DND-41 (cell line): Measurements from ENCODE around the gene BNIP2.

Experiments used
- ATAC-seq: fragments of 200-7000 bp; cut with Tn5 transposase; 3 replicates; pipeline ENCODE4 v1.9.1; 2021; ENCODE audit warnings: low read depth; ENCODE audit not compliant: insufficient read depth
- DNase-seq: peaks from one replicate; pipeline ENCODE4 v3.0.0-alpha.2; 2020
- H2AFZ ChIP-seq: 2 replicates; pipeline ENCODE4 v1.6.0; 2012; ENCODE audit warnings: low read depth, low read length
- H3K27ac ChIP-seq: 2 replicates; pipeline ENCODE4 v1.5.1; 2012; ENCODE audit warnings: low read length, inconsistent platforms
- H3K27me3 ChIP-seq: fragments of 200-600 bp; sonication (generic); 2 replicates; pipeline ENCODE4 v1.6.0; 2012; ENCODE audit warnings: low read length, mild to moderate bottlenecking, inconsistent platforms; ENCODE audit not compliant: insufficient read depth, poor library complexity
- H3K36me3 ChIP-seq: 2 replicates; pipeline ENCODE4 v1.5.1; 2012; ENCODE audit warnings: low read length, inconsistent platforms; ENCODE audit not compliant: insufficient read depth
- H3K4me1 ChIP-seq: 2 replicates; pipeline ENCODE4 v1.5.1; 2012; ENCODE audit warnings: mild to moderate bottlenecking, low read length; ENCODE audit not compliant: insufficient read depth
- H3K4me2 ChIP-seq: 2 replicates; pipeline ENCODE4 v1.6.0; 2012; ENCODE audit warnings: mild to moderate bottlenecking, moderate library complexity, low read length, inconsistent platforms; ENCODE audit not compliant: insufficient read depth
- H3K4me3 ChIP-seq, 2 experiments: fragments of 200-600 bp in 1 of 2; shearing (Covaris generic) in 1 of 2; 2 replicates each; pipeline ENCODE4 v1.5.1; 2012 to 2016; ENCODE audit warnings: inconsistent platforms in 2 of 2, low read length in 2 of 2, mild to moderate bottlenecking in 2 of 2, low read depth in 1 of 2, moderate library complexity in 1 of 2
- H3K79me2 ChIP-seq: 2 replicates; pipeline ENCODE4 v1.6.0; 2012; ENCODE audit warnings: low read length, inconsistent platforms; ENCODE audit not compliant: insufficient read depth
- H3K9ac ChIP-seq: 2 replicates; pipeline ENCODE4 v1.6.0; 2012; ENCODE audit warnings: low read depth, mild to moderate bottlenecking, inconsistent platforms, low read length, moderate library complexity
- H3K9me3 ChIP-seq: 2 replicates; pipeline ENCODE4 v1.5.1; 2012; ENCODE audit warnings: low read length, moderate library complexity, mild to moderate bottlenecking, inconsistent platforms; ENCODE audit not compliant: insufficient read depth, severe bottlenecking
- H4K20me1 ChIP-seq: 2 replicates; pipeline ENCODE4 v1.6.0; 2012; ENCODE audit warnings: low read length; ENCODE audit not compliant: insufficient read depth
- EZH2 ChIP-seq: IDR thresholded peaks from 3 replicates; pipeline ENCODE4 v1.6.1; 2012; ENCODE audit warnings: borderline replicate concordance, low read depth, mild to moderate bottlenecking, moderate library complexity, low read length, inconsistent platforms; ENCODE audit not compliant: severe bottlenecking
- TF ChIP-seq, protein P1 (sequence below): IDR thresholded peaks from 2 replicates; pipeline ENCODE4 v1.5.1; 2012; ENCODE audit warnings: borderline replicate concordance, low read length, moderate library complexity, mild to moderate bottlenecking; ENCODE audit not compliant: poor library complexity, severe bottlenecking; ENCODE audit errors: extremely low read depth

BNIP2 gene

DNA sequence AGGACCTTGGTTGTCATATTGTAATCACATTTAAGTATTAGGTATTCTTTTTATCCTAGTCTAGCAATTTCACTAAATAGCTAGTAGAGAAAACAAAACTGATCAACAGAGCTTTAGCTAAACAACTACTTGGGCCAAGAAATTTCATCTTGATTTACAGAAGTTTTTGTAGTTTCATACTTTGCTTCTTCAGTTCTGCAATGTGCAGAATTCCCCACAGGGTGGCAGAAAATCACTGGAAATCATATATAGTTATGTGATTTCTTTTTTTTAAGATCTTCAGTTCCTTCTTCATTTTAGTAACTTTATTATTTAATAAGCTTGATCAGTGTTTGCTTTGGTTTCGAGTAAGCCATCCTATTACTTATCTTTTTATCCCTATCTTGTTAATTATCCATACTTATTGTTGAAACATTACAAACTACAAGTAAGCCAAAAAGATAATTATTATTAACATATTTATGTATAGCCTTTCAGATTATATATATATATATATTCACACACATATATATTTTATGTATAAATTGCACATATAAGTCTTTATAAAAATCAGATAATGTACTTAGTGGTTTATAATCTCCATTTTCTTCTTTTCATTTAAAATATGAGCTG, 2.2 kb upstream of the BNIP2 start:
- Histone ChIP-seq H3K27ac (no peak overlapping the region), H3K4me2 (no peak overlapping the region), H3K9me3 (no peaks in the 10 kb centered on the region), H3K36me3 (peaks cover 16% of the 10 kb centered on the region), H3K79me2 (peaks cover 29% of the 10 kb centered on the region), H2AFZ (no peak overlapping the region), H4K20me1 (peaks cover 25% of the 10 kb centered on the region), H3K9ac (no peak overlapping the region), H3K4me3 (no peak overlapping the region), H3K4me1 (peaks cover 27% of the 10 kb centered on the region), H3K27me3 (no peaks in the 10 kb centered on the region)
- ATAC-seq, result no peak
- TF ChIP-seq, protein P1, sequence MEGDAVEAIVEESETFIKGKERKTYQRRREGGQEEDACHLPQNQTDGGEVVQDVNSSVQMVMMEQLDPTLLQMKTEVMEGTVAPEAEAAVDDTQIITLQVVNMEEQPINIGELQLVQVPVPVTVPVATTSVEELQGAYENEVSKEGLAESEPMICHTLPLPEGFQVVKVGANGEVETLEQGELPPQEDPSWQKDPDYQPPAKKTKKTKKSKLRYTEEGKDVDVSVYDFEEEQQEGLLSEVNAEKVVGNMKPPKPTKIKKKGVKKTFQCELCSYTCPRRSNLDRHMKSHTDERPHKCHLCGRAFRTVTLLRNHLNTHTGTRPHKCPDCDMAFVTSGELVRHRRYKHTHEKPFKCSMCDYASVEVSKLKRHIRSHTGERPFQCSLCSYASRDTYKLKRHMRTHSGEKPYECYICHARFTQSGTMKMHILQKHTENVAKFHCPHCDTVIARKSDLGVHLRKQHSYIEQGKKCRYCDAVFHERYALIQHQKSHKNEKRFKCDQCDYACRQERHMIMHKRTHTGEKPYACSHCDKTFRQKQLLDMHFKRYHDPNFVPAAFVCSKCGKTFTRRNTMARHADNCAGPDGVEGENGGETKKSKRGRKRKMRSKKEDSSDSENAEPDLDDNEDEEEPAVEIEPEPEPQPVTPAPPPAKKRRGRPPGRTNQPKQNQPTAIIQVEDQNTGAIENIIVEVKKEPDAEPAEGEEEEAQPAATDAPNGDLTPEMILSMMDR, result peak; percentile 68
- no peak for TF ChIP-seq EZH2
- DNase-seq, result peak; percentile 54

GRCh38 chr15:59689626-59690236, 611 bp upstream of the BNIP2 start:
- H3K4me2 ChIP-seq, result peak overlapping the region; percentile 70
- peaks cover 19% of the 10 kb centered on the region for H3K36me3 ChIP-seq
- H3K27me3 ChIP-seq, result no peaks in the 10 kb centered on the region
- no peak for TF ChIP-seq EZH2
- TF ChIP-seq, protein P1, result no peak
- peaks cover 39% of the 10 kb centered on the region for H4K20me1 ChIP-seq
- H3K4me1 ChIP-seq, result peaks cover 42% of the 10 kb centered on the region
- peak overlapping the region; percentile 89 for H3K27ac ChIP-seq
- peaks cover 44% of the 10 kb centered on the region for H3K79me2 ChIP-seq
- DNase-seq (peak; percentile 84), ATAC-seq (peak; percentile 64)
- no peaks in the 10 kb centered on the region for H3K9me3 ChIP-seq
- peak overlapping the region; percentile 77 to 99; a peak in 3 of 4 replicates for H3K4me3 ChIP-seq
- peak overlapping the region; percentile 97 for H3K9ac ChIP-seq
- peak overlapping the region; percentile 85 for H2AFZ ChIP-seq

DNA sequence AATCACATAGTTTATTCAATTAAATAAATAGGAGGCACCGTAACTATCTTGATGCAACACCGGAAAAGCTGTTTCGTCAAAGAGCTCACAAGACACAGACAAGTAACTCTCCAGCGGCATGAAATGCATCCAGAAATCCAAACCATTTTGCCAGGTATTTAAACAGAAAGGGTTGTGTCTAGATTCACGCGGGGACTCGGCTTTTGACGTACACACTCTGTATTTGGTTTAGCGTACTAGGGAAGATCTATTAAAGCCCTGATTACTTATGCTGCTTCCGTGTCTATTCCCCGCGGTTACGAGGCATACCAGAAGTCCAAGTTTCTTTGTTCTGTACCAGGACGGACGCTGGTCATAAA, 718 bp downstream of the BNIP2 start:
- H3K27me3 ChIP-seq, result no peaks in the 10 kb centered on the region
- ATAC-seq (0 out of 3 replicates have a peak, but pooled peaks have one; percentile 1), DNase-seq (no peak)
- peak overlapping the region; percentile 89 for H2AFZ ChIP-seq
- peak overlapping the region; percentile 96 for H3K27ac ChIP-seq
- H3K4me1 ChIP-seq, result peaks cover 45% of the 10 kb centered on the region
- H3K36me3 ChIP-seq, result peaks cover 19% of the 10 kb centered on the region
- H3K9me3 ChIP-seq, result no peaks in the 10 kb centered on the region
- peak overlapping the region; percentile 97 for H3K9ac ChIP-seq
- TF ChIP-seq, protein P1, result no peak
- TF ChIP-seq EZH2, result no peak
- peaks cover 49% of the 10 kb centered on the region for H4K20me1 ChIP-seq
- peak overlapping the region; percentile 98 to 99 for H3K4me3 ChIP-seq
- H3K4me2 ChIP-seq, result peak overlapping the region; percentile 75
- peaks cover 57% of the 10 kb centered on the region for H3K79me2 ChIP-seq
